ENCODE measurements around the gene GET4.

Gene GET4

DNA sequence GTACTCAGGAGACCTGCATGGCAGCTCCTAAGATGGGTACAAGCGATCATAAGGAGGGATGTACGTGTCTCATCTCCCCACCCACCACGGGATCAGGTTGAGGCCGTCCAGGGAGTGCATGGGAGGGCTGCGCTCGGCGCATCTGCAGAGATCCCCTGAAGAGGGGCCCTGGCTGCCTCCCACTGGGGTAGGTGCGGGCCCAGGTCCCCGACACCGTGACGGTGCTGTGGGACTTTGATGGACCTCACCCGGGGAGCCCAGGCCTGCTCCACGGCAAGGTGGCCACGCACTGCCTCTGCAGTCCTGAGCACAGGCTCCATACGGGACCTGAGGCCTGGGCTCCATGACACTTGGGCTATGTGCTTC lies 12.7 kb downstream of the GET4 start:
- H3K4me3 ChIP-seq (ENCODE audit: low read depth, low read length), result no peak overlapping the region
- TF ChIP-seq, protein P1, sequence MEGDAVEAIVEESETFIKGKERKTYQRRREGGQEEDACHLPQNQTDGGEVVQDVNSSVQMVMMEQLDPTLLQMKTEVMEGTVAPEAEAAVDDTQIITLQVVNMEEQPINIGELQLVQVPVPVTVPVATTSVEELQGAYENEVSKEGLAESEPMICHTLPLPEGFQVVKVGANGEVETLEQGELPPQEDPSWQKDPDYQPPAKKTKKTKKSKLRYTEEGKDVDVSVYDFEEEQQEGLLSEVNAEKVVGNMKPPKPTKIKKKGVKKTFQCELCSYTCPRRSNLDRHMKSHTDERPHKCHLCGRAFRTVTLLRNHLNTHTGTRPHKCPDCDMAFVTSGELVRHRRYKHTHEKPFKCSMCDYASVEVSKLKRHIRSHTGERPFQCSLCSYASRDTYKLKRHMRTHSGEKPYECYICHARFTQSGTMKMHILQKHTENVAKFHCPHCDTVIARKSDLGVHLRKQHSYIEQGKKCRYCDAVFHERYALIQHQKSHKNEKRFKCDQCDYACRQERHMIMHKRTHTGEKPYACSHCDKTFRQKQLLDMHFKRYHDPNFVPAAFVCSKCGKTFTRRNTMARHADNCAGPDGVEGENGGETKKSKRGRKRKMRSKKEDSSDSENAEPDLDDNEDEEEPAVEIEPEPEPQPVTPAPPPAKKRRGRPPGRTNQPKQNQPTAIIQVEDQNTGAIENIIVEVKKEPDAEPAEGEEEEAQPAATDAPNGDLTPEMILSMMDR (IDR thresholded peaks at IDR 0.05; ENCODE audit: low read depth, low read length), result no peak

GRCh38 chr7:889391-889790 lies 13.0 kb downstream of the GET4 start:
- TF ChIP-seq, protein P1 (IDR thresholded peaks at IDR 0.05; ENCODE audit: low read depth, low read length), result no peak
- H3K4me3 ChIP-seq (ENCODE audit: low read depth, low read length), result no peak overlapping the region

GRCh38 chr7:890868-891267 lies 14.5 kb downstream of the GET4 start:
- H3K4me3 ChIP-seq (ENCODE audit: low read depth, low read length), result no peak overlapping the region
- TF ChIP-seq, protein P1 (IDR thresholded peaks at IDR 0.05; ENCODE audit: low read depth, low read length), result no peak

DNA sequence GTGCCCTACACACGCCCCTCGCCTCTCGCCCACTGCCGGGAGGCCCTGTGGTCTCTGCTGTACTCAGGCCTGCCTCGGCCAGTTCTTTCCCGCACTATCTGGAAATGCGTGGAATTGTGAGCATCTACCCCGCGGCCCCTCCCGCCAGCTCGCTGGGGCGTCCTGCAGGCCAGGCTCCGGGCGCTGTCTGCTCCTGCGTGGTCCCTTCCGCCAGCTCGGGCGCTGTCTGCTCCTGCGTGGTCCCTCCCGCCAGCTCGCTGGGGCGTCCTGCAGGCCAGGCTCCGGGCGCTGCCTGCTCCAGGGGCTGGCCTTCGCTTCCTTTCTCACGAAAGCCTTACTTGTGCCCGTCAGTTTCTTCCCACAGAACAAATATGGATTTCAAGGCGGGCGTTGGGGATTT lies 14.9 kb downstream of the GET4 start:
- no peak overlapping the region for H3K4me3 ChIP-seq (ENCODE audit: low read depth, low read length)
- TF ChIP-seq, protein P1 (IDR thresholded peaks at IDR 0.05; ENCODE audit: low read depth, low read length), result no peak

DNA sequence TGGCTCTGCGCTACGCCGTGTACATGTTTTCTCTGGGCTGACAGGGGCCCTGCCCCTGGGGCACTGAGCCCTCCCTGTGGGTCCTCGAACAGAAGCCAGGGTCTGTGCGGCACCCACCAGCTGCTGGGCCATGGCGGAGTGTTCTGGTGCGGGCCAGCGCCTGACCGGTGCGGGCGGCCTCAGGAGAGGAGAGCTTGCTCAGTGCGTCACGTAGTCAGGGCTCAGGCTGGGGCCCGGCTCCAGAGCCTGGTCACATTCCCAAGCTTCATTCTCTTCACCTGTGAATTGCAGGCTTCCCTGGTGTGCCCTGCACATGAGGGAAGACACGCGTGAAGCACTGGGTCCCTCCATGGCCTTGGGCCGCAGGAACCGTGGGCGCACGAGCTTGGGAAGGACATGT lies 15.5 kb downstream of the GET4 start:
- TF ChIP-seq, protein P1 (IDR thresholded peaks at IDR 0.05; ENCODE audit: low read depth, low read length), result no peak
- no peak overlapping the region for H3K4me3 ChIP-seq (ENCODE audit: low read depth, low read length)

- no peak overlapping the region for H3K4me3 ChIP-seq (ENCODE audit: low read depth, low read length)
- TF ChIP-seq, protein P1 (IDR thresholded peaks at IDR 0.05; ENCODE audit: low read depth, low read length), result no peak
Observed at GRCh38 chr7:892648-893593, 16.6 kb downstream of the GET4 start.

GRCh38 chr7:893686-894085 lies 17.3 kb downstream of the GET4 start:
- H3K4me3 ChIP-seq (ENCODE audit: low read depth, low read length), result no peak overlapping the region
- TF ChIP-seq, protein P1 (IDR thresholded peaks at IDR 0.05; ENCODE audit: low read depth, low read length), result no peak

Data from WI38 (cell line).